DMS79 (cell line): ENCODE data around the gene EPC2.
"Not testable (repeated sequence)": the region's sequence is repeated elsewhere in the genome, so short reads cannot be mapped to it uniquely, and the experiment has no call there.

Source experiments
- DNase-seq: peaks from one replicate; lab custom pipeline; 2025; lab: John Stamatoyannopoulos, UW

The EPC2 gene

GRCh38 chr2:148642112-148642744, 2.3 kb upstream of the EPC2 start:
- no peak for DNase-seq

GRCh38 chr2:148642891-148643416, 1.6 kb upstream of the EPC2 start:
- no peak for DNase-seq

DNA sequence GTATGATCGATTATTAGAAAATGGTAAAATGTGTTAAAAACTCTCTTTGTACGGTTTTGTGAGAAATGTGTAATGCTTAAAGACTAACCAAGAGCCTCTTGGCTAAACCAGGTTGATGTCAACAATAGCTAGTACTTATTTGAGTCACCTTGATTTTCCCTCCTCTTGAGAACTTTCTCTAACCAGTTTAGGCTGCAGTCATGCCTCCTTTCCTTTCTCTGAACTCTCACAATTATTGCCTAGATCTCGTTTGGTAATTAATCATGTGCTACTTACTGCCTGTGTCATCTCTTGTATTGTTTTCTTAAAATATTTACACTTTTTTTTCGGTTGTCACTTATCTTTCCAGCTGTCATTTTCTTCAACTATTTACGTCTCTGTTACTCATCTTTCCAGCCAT, 1.1 kb upstream of the EPC2 start:
- DNase-seq: no peak

GRCh38 chr2:148644883-148645538, 460 bp downstream of the EPC2 start:
- peak; percentile 71 for DNase-seq

- peak; percentile 55 for DNase-seq
These were observed 1.1 kb downstream of the EPC2 start for GRCh38 chr2:148645539-148646230.

- no peak for DNase-seq
These were observed 1.6 kb downstream of the EPC2 start for GRCh38 chr2:148646231-148646559.

- DNase-seq: not testable (repeated sequence)
These were observed 3.2 kb downstream of the EPC2 start for GRCh38 chr2:148647711-148648110.

GRCh38 chr2:148649936-148650335, 5.4 kb downstream of the EPC2 start:
- no peak for DNase-seq

GRCh38 chr2:148650881-148651280, 6.3 kb downstream of the EPC2 start:
- no peak for DNase-seq

- DNase-seq: no peak
These were observed 7.4 kb downstream of the EPC2 start for GRCh38 chr2:148651972-148652371.

DNA sequence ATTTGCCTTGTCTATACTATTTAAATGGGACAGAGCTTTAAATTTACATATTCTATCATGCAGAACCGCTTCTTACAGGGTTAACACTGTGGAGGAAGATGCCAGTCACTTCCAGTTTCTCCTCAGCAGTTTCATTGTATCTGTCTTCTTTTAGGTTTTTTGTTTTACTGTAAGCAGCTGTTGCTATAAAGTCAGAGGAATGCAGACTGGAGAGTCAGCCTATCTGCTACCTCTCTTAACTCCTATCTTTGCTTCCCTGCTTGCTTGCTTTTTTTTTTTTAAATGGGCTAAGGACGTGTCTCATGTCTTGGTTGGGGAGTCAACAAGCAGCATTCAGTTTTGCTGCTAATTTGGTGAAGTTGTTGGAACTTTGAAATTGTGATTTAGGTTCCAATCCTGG, 8.9 kb downstream of the EPC2 start:
- DNase-seq: no peak

- no peak for DNase-seq
These were observed 9.9 kb downstream of the EPC2 start for GRCh38 chr2:148654435-148654834.

- no peak for DNase-seq
These were observed 12.0 kb downstream of the EPC2 start for GRCh38 chr2:148656516-148656915.

DNA sequence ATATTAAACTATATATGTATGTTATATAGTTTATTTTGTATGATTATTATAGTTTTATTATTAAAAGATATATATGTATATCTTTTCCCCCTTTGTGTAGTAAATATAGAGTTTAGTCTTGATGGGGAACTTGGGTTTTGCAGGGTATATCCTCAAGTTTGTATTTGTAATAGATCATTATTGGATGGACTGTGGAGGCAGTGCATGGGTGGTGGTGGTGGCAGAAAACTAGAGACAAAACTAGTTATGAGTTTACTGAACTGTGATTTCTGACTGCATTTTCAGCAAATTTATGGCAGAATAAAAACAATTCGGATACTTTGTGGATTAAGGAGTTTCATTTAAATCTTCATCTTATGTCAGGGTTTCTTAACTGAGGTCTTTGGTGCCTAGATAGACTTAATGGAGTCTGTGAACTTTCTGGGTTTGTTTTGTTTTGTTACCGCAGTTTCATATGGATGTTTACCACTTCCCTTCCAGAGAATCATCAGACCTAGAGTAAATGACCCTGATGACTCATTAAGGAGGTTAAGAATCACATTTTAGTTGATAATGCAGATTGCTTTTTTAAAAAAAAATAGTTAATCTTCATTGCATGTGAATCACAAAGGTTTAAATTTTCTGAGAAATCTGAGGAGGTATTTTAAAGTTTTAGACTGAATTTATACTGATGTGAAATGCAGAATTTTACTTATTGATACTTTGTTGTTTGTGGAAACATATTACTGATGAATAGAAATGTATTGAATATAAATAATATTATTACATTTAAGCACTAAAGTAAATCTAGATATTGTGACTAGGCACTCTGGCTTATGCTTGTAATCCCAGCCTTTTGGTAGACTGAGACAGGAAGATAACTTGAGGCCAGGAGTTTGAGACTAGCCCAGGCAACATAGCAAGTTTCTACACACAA, 14.5 kb downstream of the EPC2 start:
- no peak for DNase-seq

GRCh38 chr2:148660999-148661398, 16.4 kb downstream of the EPC2 start:
- no peak for DNase-seq

- DNase-seq: not testable (repeated sequence)
These were observed 17.8 kb downstream of the EPC2 start for GRCh38 chr2:148662332-148662731.

- no peak for DNase-seq
These were observed 19.7 kb downstream of the EPC2 start for GRCh38 chr2:148664229-148664628.

GRCh38 chr2:148666555-148666954, 22.0 kb downstream of the EPC2 start:
- no peak for DNase-seq

DNA sequence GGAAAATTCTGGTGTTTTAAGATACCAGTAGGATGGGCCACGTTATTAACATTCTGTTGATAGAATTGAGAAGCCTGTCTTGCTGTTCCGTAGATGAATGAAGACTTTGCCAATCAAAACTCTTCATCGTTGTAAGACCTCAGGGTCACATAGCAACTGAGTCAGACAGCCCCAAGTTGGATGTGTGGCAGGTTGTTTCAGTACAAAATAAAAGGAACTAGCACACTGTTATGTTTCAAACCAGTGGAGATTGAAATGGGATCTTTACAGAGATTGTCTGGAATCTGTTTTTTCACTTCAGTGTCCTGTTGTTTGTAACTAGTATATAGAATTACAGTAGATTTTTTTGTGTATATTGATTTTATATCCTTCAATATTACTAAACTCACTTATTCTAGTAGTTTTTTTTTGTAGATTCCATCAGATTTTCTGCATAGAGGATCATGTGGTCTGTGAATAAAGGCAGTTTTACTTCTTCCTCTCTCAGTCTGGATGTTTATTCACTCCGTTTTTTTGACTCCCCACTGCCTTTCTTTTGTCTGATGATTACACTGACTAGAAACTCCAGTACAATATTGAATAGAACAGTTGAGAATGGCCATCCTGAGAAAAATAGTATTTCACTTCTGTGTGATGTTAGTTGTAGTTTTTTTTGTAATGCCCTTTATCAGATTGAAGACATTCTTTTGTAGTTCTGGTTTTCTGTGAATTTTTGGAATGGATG, 22.7 kb downstream of the EPC2 start:
- no peak for DNase-seq

- DNase-seq: no peak
These were observed 26.2 kb downstream of the EPC2 start for GRCh38 chr2:148670773-148671172.
